Muscle layer of duodenum (tissue), 2 donors: ENCODE results near the gene ERN1.

Experiments used
- H3K27ac ChIP-seq: one replicate; pipeline ENCODE4 v1.7.0; 2013; ENCODE audit warnings: mild to moderate bottlenecking, low read length
- H3K27me3 ChIP-seq: one replicate; pipeline ENCODE4 v1.7.0; 2013; ENCODE audit warnings: low read depth, mild to moderate bottlenecking, control low read depth, low read length
- H3K36me3 ChIP-seq, 2 donors: one replicate each; pipeline ENCODE4 v1.7.0; 2013; ENCODE audit warnings: low read length in 2 of 2, control low read depth in 1 of 2, mild to moderate bottlenecking in 1 of 2; ENCODE audit not compliant: insufficient read depth in 2 of 2, control insufficient read depth in 1 of 2
- H3K4me1 ChIP-seq, 2 donors: one replicate each; pipeline ENCODE4 v1.7.0; 2013; ENCODE audit warnings: low read length in 2 of 2, mild to moderate bottlenecking in 2 of 2, control low read depth in 1 of 2, moderate library complexity in 1 of 2; ENCODE audit not compliant: insufficient read depth in 2 of 2, control insufficient read depth in 1 of 2
- H3K4me3 ChIP-seq, 2 donors: one replicate each; pipeline ENCODE4 v1.7.0; 2013; ENCODE audit warnings: low read length in 2 of 2, low read depth in 1 of 2, mild to moderate bottlenecking in 1 of 2
- H3K9me3 ChIP-seq, 2 donors: one replicate each; pipeline ENCODE4 v1.7.0; 2013; ENCODE audit warnings: low read length in 2 of 2, control low read depth in 1 of 2, mild to moderate bottlenecking in 1 of 2; ENCODE audit not compliant: control insufficient read depth in 1 of 2
- donor health status: healthy.

ERN1 gene

GRCh38 chr17:64063766-64064224 is 66.1 kb downstream of the ERN1 start:
- Histone ChIP-seq H3K36me3 (peaks cover 29 to 48% of the 10 kb centered on the region in 2 donors), H3K9me3 (no peaks in the 10 kb centered on the region), H3K27ac (peak overlapping the region; percentile 70), H3K27me3 (no peaks in the 10 kb centered on the region), H3K4me1 (peaks cover 0 to 4% of the 10 kb centered on the region in 2 donors), H3K4me3 (no peak overlapping the region)

DNA sequence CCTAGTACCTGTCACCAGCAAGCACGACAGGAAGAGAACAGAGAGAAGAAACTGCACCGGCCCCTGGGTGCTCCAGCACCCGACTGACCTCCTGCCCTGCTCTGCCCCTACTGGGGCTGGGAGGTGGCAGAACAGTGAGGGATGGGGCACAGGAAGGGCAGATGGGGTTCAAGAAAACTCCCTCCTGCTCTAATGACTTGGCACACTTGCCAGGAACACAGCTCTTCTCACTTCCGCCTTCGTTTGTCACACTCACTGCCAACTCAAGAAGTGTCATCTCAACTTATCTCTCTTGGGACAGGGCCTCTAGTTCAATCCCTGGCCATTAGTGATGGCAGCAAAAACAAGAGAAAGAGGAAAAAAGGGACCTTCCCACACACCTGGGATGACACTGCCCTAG is 66.9 kb downstream of the ERN1 start:
- H3K4me3 ChIP-seq = no peak overlapping the region
- H3K9me3 ChIP-seq = no peaks in the 10 kb centered on the region
- no peaks in the 10 kb centered on the region for H3K27me3 ChIP-seq
- H3K4me1 ChIP-seq = peaks cover 0 to 4% of the 10 kb centered on the region in 2 donors
- H3K36me3 ChIP-seq = peaks cover 27 to 46% of the 10 kb centered on the region in 2 donors
- H3K27ac ChIP-seq = peak overlapping the region; percentile 70

DNA sequence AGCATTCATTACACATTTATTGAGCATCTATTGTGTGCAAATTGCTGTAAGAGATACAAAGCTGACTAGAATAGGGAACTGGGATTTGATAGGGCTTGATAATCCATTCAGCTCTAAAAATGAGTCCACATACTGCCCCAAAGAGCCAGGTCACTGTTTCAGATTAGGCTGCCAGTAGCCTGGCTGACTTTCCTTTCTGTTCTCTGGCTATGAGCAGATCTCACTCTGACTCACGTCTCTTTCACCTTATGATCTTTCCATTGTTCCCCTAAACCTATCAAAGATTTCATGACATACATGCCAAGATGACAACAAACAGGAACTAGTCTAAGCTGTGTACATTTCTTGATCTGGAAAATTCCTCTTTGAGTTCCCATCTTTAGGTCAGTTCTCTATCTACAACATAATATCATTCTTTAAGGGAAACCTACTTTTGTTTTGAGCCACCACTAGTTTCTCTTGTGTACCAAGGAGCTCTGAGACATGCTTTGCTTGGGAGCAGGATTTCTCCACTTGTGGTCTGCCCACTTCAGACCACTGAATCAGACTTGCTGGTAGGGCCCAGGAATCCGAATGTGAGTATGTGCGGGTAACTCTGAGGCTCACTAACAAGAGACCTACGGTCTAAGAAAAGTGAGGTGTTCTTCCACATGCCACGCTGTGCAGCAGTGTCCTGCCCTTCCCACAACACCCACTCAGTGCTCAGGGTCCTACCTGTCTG is 68.6 kb downstream of the ERN1 start:
- Histone ChIP-seq H3K36me3 (peaks cover 27 to 46% of the 10 kb centered on the region in 2 donors), H3K27ac (no peak overlapping the region)

GRCh38 chr17:64060331-64060730 is 69.6 kb downstream of the ERN1 start:
- Histone ChIP-seq H3K36me3 (peaks cover 27 to 54% of the 10 kb centered on the region in 2 donors), H3K27ac (no peak overlapping the region)

More for the DNA sequence above, 68.6 kb downstream of the ERN1 start:
- peaks cover 0 to 4% of the 10 kb centered on the region in 2 donors for H3K4me1 ChIP-seq
- no peaks in the 10 kb centered on the region for H3K27me3 ChIP-seq
- H3K4me3 ChIP-seq = no peak overlapping the region
- H3K9me3 ChIP-seq = no peaks in the 10 kb centered on the region

DNA sequence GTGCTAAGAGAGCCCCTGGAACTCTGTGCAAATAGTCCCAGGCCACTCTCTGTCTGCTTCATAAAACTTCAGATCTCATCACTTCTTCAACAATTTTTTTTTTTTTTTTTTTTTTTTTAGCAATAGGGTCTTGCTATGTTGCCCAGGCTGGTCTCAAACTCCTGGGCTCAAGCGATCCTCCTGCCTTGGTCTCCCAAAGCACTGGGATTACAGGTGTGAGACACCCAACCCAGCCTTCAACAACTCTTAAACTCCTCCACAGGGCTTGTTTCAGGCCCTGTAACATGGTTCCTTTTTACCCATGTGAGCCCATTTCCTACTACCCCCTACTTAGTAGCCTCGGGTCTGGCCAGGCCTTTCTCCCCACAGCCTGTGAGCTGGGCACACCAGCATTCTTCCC is 70.2 kb downstream of the ERN1 start:
- peaks cover 27 to 60% of the 10 kb centered on the region in 2 donors for H3K36me3 ChIP-seq
- H3K9me3 ChIP-seq = no peaks in the 10 kb centered on the region
- no peak overlapping the region for H3K4me3 ChIP-seq
- peaks cover 0 to 4% of the 10 kb centered on the region in 2 donors for H3K4me1 ChIP-seq
- H3K27me3 ChIP-seq = no peaks in the 10 kb centered on the region
- H3K27ac ChIP-seq = no peak overlapping the region

More at GRCh38 chr17:64060331-64060730, 69.6 kb downstream of the ERN1 start:
- no peak overlapping the region for H3K4me3 ChIP-seq
- no peaks in the 10 kb centered on the region for H3K9me3 ChIP-seq
- H3K27me3 ChIP-seq = no peaks in the 10 kb centered on the region
- H3K4me1 ChIP-seq = peaks cover 0 to 4% of the 10 kb centered on the region in 2 donors

DNA sequence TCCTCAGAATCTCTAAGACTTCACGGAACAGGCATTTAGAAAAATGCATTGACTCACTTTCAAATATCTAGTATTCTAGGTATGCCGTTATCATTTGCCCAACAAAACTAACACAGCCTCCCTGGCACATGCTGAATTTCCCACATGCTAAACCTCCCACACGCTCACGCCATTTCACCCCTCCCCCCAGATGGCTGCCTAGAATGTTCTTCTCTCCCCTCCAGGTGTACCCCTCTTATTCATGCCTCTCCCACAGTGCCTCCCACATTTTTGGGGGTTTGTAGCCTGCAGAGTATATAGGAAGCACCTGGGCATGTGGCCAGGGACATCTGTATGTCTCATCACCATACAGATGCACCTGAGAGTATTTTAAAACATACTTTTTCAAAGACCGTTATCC is 71.3 kb downstream of the ERN1 start:
- H3K27me3 ChIP-seq = no peaks in the 10 kb centered on the region
- peaks cover 28 to 71% of the 10 kb centered on the region in 2 donors for H3K36me3 ChIP-seq
- H3K9me3 ChIP-seq = no peaks in the 10 kb centered on the region
- H3K4me1 ChIP-seq = peaks cover 0 to 4% of the 10 kb centered on the region in 2 donors
- no peak overlapping the region for H3K4me3 ChIP-seq
- no peak overlapping the region for H3K27ac ChIP-seq

- H3K27ac ChIP-seq = no peak overlapping the region
- H3K4me3 ChIP-seq = no peak overlapping the region
- H3K36me3 ChIP-seq = peaks cover 33 to 77% of the 10 kb centered on the region in 2 donors
- H3K9me3 ChIP-seq = no peaks in the 10 kb centered on the region
- no peaks in the 10 kb centered on the region for H3K27me3 ChIP-seq
- peaks cover 0 to 4% of the 10 kb centered on the region in 2 donors for H3K4me1 ChIP-seq
Measured at GRCh38 chr17:64057701-64058263, 72.2 kb downstream of the ERN1 start.

GRCh38 chr17:64056269-64057005 is 73.5 kb downstream of the ERN1 start:
- peaks cover 0 to 4% of the 10 kb centered on the region in 2 donors for H3K4me1 ChIP-seq
- no peaks in the 10 kb centered on the region for H3K27me3 ChIP-seq
- H3K36me3 ChIP-seq = peaks cover 40 to 89% of the 10 kb centered on the region in 2 donors
- H3K27ac ChIP-seq = no peak overlapping the region
- no peaks in the 10 kb centered on the region for H3K9me3 ChIP-seq
- H3K4me3 ChIP-seq = no peak overlapping the region

DNA sequence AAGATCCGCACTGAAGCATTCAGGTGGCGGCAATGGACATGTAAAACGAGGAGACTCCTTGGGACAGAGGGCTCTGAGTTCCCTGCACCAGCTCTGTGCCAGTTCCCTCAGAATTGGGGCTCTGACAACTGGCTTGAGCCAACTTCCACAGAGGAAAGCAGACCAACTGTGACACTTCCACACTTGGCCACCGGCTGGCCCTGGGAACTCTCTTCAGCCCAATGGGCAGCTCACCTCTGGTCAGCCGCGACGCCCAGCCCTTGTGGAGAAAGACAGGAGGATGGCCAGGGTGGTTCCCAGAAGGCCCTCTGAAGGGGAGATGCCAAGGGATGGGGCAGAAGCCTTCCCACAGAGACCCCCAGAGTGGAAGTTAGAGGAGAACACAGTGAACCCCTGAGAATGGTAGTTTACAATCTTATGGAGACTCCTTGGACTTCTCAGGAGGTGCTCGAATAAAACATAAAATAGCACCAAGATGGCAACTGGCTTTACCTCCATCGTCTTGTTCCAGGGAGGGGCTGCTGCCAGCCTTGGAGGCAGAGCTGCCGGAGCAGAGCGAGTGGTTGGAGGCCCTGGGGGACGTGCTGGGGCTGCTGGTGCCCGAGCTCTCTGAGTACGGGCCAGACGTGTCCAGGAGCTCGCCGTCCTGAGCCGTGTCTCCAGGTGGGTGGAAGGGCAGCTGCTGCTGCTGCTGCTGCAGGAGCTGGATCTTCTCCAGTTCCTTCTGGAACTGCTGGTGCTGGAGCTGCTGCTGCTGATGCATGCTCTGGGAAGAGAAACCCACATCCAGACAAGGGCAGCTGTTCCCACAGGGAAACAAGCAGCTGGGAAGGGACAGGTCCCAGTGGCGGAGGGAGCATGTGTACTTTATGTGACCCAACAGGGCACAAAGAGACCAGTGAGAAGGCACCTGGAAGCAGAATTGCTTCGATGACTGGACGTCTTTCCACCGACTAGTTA is 74.5 kb downstream of the ERN1 start:
- Histone ChIP-seq H3K36me3 (peaks cover 46 to 91% of the 10 kb centered on the region in 2 donors), H3K27ac (no peak overlapping the region)

DNA sequence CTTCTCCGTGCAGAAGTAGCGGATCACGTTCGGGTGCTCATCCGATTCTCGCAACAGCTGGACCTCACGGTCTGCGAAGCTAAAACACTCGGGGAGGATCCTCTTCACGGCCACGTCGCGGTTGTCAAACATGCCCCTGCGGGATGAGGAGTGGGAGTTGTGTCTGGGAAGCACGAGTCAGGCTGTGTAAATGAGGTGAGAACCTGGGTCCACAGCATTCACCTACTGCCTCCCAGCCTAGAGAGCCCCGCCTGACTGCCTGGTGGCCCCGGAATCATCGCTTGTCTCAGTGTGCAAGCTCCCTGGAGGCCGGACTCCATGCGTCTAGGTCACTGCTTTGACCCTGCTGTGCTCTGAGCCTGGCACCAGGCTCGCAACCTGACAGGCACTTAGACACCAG is 75.6 kb downstream of the ERN1 start:
- Histone ChIP-seq H3K36me3 (peaks cover 52 to 93% of the 10 kb centered on the region in 2 donors), H3K9me3 (no peaks in the 10 kb centered on the region), H3K27ac (no peak overlapping the region), H3K4me3 (no peak overlapping the region), H3K27me3 (no peaks in the 10 kb centered on the region), H3K4me1 (no peaks in the 10 kb centered on the region)

More for the DNA sequence above, 74.5 kb downstream of the ERN1 start:
- H3K27me3 ChIP-seq = no peaks in the 10 kb centered on the region
- no peaks in the 10 kb centered on the region for H3K9me3 ChIP-seq
- H3K4me3 ChIP-seq = no peak overlapping the region
- H3K4me1 ChIP-seq = peaks cover 0 to 4% of the 10 kb centered on the region in 2 donors
